Adrenal gland (tissue), 19 donors: Measurements from ENCODE around the gene CLMP. TPM values are rescaled to one million over a fixed set of nuclear protein-coding genes. Genes with fewer than 3 reads are reported as not detected.
A peak's percentile ranks its signal among the peaks of the same experiment; 100 is the strongest.

Experiments used
- DNase-seq, 7 donors: peaks; one replicate each; pipeline ENCODE4 v3.0.0-alpha.2; 2019 to 2020
- H3K27ac ChIP-seq, 5 donors: fragments of 200-600 bp; sonication (generic) in 4 of 5; 1 replicate in 3 of 5; 2 replicates in 2 of 5; pipeline versions ENCODE4 v1.5.1 to v1.8.0; 2016 to 2020; ENCODE audit warnings: mild to moderate bottlenecking in 1 of 5
- H3K27me3 ChIP-seq: fragments of 200-600 bp; 2 replicates; pipeline ENCODE4 v1.8.0; 2021
- H3K36me3 ChIP-seq, 2 donors: fragments of 200-600 bp; replicated peaks in 1 of 2; 1 replicate in 1 of 2; 2 replicates in 1 of 2; pipeline versions ENCODE4 v1.5.1 to v1.8.0; 2018 to 2022
- H3K4me1 ChIP-seq, 2 donors: fragments of 200-600 bp; replicated peaks in 1 of 2; 1 replicate in 1 of 2; 2 replicates in 1 of 2; pipeline versions ENCODE4 v1.5.1 to v1.8.0; 2018 to 2021
- H3K4me3 ChIP-seq, 4 donors: fragments of 200-600 bp; sonication (generic) in 3 of 4; one replicate each; pipeline ENCODE4 v1.5.1; 2016 to 2018
- H3K9me3 ChIP-seq, 3 donors: fragments of 200-600 bp; sonication (generic) in 1 of 3; replicated peaks in 1 of 3; 1 replicate in 2 of 3; 2 replicates in 1 of 3; pipeline versions ENCODE4 v1.5.1 to v1.8.0; 2016 to 2021
- CTCF ChIP-seq, 6 experiments: fragments of 450-650 bp in 4 of 6; fragments of 200-600 bp in 2 of 6; sonication (generic) in 1 of 6; IDR thresholded peaks; 1 replicate in 5 of 6; 2 replicates in 1 of 6; pipeline versions ENCODE4 v1.5.1 to v1.8.0; 2016 to 2021; ENCODE audit warnings: antibody characterized with exemption in 6 of 6, mild to moderate bottlenecking in 2 of 6, moderate library complexity in 1 of 6
- POLR2A ChIP-seq, 2 donors: fragments of 450-650 bp; IDR thresholded peaks; one replicate each; pipeline ENCODE4 v1.6.1; 2017; ENCODE audit warnings: antibody characterized with exemption in 2 of 2, mild to moderate bottlenecking in 2 of 2, moderate library complexity in 1 of 2
- WGBS, 4 donors: extraction: QIAGEN DNeasy Blood & Tissue Kit in 2 of 4; methylation state at CpG; one replicate each; pipeline versions ENCODE4 v1.1.5 to v1.1.7; 2013 to 2017; 5-methylcytosine and 5-hydroxymethylcytosine counted together
- intact Hi-C, 2 donors: fragments of 100-400 bp; cut with DNase I; formaldehyde crosslinking; loops; one replicate each; pipeline versions ENCODE4 v1.14.1 to v1.15.0; 2022 to 2023
- long read RNA-seq, 10 donors: library from polyadenylated mRNA in 3 of 10; unstranded in 2 of 10; stranded (forward) in 1 of 10; transcript quantifications; one replicate each; pipeline ENCODE4 v2.0.0 and lab custom pipeline, GENCODE V29; 2021 to 2026
- polyA plus RNA-seq, 3 donors: library from polyadenylated mRNA; stranded (reverse); fragments of 200-250 nt in 2 of 3; fragments of 350-450 nt in 1 of 3; fragmentation: Illumina TruSeq in 1 of 3; extraction: RNeasy Lipid Tissue Mini Kit (QIAGEN cat#74804) in 1 of 3; gene quantifications; one replicate each; pipeline ENCODE4 v1.2.3, GENCODE V29; 2013 to 2014
- total RNA-seq, 9 donors: library from RNA; depleted of rRNA in 4 of 9; stranded (reverse); fragments of >200 nt in 4 of 9; fragments of 120-200 nt in 1 of 9; fragmentation: NEBNext Ultra II Directional in 1 of 9; extraction: Animal tissue kit (Norgen Biotek cat#: 25700) in 1 of 9; gene quantifications; one replicate each; pipeline versions ENCODE4 v1.1.0 to v1.2.4, GENCODE V29; 2013 to 2023
- donor health status: healthy with polysubstance abuse.
- donor health status: Bipolar disorder and iron deficiency.
- donor health status: DM: yes; HTN: yes; CAD: no.
- donor health status: DM: no; HTN: no; CAD: no.
- donor health status: DM: no; HTN: no; CAD: no.
- donor health status: DM: yes; HTN: yes; CAD: no.

Gene CLMP, protein sequence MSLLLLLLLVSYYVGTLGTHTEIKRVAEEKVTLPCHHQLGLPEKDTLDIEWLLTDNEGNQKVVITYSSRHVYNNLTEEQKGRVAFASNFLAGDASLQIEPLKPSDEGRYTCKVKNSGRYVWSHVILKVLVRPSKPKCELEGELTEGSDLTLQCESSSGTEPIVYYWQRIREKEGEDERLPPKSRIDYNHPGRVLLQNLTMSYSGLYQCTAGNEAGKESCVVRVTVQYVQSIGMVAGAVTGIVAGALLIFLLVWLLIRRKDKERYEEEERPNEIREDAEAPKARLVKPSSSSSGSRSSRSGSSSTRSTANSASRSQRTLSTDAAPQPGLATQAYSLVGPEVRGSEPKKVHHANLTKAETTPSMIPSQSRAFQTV
- total RNA-seq (10 to 100 TPM in 8 of 9 donors, 1 to 10 TPM in 1; 3.8 to 26.3 (median 20.8) TPM), polyA plus RNA-seq (10 to 100 TPM in 1 of 3 donors, 1 to 10 TPM in 2; 5.1 to 36.6 (median 5.3) TPM)
- long read RNA-seq, donor 1: 0 reads
- long read RNA-seq, donor 2, full-length matches to known transcripts: 1 of 1 reads
- long read RNA-seq, donor 2, partial matches to known transcripts: 0 of 1 reads
- long read RNA-seq, donor 2, other reads (novel, unspliced or antisense): 0 of 1 reads
- long read RNA-seq, donor 3, full-length matches to known transcripts: 1 of 1 reads
- long read RNA-seq, donor 3, partial matches to known transcripts: 0 of 1 reads
- long read RNA-seq, donor 3, other reads (novel, unspliced or antisense): 0 of 1 reads
- long read RNA-seq, donor 4: 0 reads
- long read RNA-seq, donor 5, full-length matches to known transcripts: 8 of 10 reads
- long read RNA-seq, donor 5, partial matches to known transcripts: 0 of 10 reads
- long read RNA-seq, donor 5, other reads (novel, unspliced or antisense): 2 of 10 reads
- long read RNA-seq, donor 6: 0 reads
- long read RNA-seq, donor 7, full-length matches to known transcripts: 1 of 1 reads
- long read RNA-seq, donor 7, partial matches to known transcripts: 0 of 1 reads
- long read RNA-seq, donor 7, other reads (novel, unspliced or antisense): 0 of 1 reads
- long read RNA-seq, donor 8, full-length matches to known transcripts: 2 of 2 reads
- long read RNA-seq, donor 8, partial matches to known transcripts: 0 of 2 reads
- long read RNA-seq, donor 8, other reads (novel, unspliced or antisense): 0 of 2 reads
- long read RNA-seq, donor 9: 0 reads
- long read RNA-seq, donor 10, full-length matches to known transcripts: 1 of 1 reads
- long read RNA-seq, donor 10, partial matches to known transcripts: 0 of 1 reads
- long read RNA-seq, donor 10, other reads (novel, unspliced or antisense): 0 of 1 reads

DNA sequence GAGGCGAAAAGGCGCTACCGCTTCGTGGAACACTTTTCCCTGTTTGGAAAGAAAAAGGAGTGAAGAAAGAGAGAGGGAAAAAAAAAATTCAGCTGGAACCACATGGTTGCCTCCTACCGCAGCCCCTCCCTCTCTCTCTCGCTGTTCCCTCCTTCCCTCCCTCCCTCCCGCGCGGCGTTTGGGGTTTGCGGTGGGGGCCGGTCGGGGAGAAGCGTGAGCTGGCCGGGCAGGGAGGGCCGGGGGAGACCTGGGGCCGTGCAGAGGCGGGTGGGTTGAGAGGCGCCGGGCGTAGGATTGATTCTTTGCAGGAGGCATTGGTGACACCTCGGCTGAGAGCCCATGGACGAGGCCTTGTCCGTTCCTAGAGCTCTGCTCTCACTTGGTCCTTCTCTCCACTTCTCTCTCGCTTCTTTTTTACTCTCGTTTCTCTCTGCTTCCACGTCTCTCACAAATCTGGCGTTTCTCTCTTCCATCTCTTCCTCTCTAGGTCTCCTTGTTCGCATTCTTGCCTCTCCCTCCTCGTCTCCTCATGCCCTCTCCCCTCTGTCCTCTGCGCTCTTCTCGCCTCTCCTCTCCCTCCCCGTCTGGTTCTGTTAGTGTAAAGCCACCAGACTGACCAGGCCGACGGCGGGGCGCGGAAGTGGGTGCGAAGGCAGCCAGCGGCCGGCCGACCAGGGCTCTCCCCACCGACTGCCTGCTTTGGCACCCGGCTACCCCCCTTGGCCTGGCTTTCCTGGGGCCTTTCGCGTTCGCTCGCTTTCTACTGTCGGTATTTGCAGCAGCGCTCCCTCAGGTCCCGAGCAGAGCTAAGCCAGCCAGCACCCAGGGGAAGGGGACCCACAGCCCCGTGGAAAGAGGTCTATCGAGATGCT, at the start of gene CLMP:
Gene CLMP, minus strand, starts transcription at position 61 of the 872 bp plus-strand sequence. CDS start 308 bp downstream, outside the sequence.
- H3K4me3 ChIP-seq: peak within 1 kb of the TSS in 2 of 4 donors; percentile 39 to 75
- H3K27ac ChIP-seq: peak within 1 kb of the TSS in 3 of 5 donors; percentile 45 to 81 (median 56)
- H3K9me3 ChIP-seq: no peaks in the 10 kb centered on the region
- no peak for TF ChIP-seq CTCF (IDR thresholded peaks at IDR 0.05)
- no peak for TF ChIP-seq POLR2A (IDR thresholded peaks at IDR 0.05)
- DNase-seq: peak; percentile 34 to 70 (median 52)
- peaks cover 10 to 13% of the 10 kb centered on the region in 2 donors for H3K4me1 ChIP-seq
- H3K36me3 ChIP-seq: no peaks in the 10 kb centered on the region
- 16 to 29% (median 23%) methylated on average over 44 to 53 of the region's 53 CpGs for whole genome bisulfite sequencing, 4 donors
- H3K27me3 ChIP-seq: no peaks in the 10 kb centered on the region
- intact Hi-C loops: no loop called here

DNA sequence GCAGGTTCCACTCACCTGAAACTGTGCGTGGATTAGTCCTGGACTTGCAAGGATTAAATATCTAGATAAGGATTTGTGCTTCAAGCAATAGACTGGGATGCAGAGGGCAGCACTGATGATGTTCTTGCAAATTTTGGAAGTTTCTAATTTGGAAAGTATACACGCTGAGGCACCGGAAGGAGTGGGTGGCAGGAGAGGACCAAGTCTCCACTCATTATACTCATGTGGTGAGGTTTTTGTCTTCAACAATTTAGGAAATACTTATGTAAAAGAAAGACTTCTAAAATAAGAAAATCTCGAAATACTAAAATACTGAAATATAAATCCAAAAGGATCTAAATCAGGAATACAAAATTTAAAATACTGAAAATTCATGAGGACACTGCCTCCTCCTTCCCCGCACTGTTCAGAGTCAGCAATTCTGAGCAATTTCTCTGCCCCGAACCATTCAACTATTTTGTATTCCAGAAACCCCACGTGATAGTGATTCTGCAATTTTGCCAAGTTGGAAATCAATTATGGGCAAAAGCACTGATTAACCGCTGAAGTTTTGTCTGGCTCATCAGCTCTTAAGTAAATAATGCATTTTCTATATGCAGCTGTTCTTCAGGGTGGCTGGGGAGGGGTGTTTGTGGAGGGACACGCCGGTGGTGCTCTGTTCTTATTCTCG, 47.0 kb upstream of the CLMP start:
- no peak overlapping the region for H3K27ac ChIP-seq
- H3K27me3 ChIP-seq: no peaks in the 10 kb centered on the region
- DNase-seq: no peak
- no peaks in the 10 kb centered on the region for H3K9me3 ChIP-seq
- H3K4me3 ChIP-seq: no peak overlapping the region
- no peak for TF ChIP-seq CTCF (IDR thresholded peaks at IDR 0.05)
- no peaks in the 10 kb centered on the region for H3K36me3 ChIP-seq
- peaks cover 0 to 1% of the 10 kb centered on the region in 2 donors for H3K4me1 ChIP-seq
- WGBS, 4 donors: 76 to 84% (median 81%) methylated on average over 11 of the region's 11 CpGs
- intact Hi-C loops: loop anchor here in 1 of 2 donors (10.0 kb wide), 1 partner anchor 77 kb away; no protein-coding TSS in a partner anchor

- H3K4me1 ChIP-seq: no peaks in the 10 kb centered on the region
- no peaks in the 10 kb centered on the region for H3K36me3 ChIP-seq
- no peak overlapping the region for H3K4me3 ChIP-seq
- TF ChIP-seq CTCF (IDR thresholded peaks at IDR 0.05) (no peak), POLR2A (IDR thresholded peaks at IDR 0.05) (no peak)
- intact Hi-C loops: loop anchor here in 1 of 2 donors (10.0 kb wide), 1 partner anchor 76 kb away; no protein-coding TSS in a partner anchor
- no peak overlapping the region for H3K27ac ChIP-seq
- DNase-seq: no peak
- no peaks in the 10 kb centered on the region for H3K27me3 ChIP-seq
- H3K9me3 ChIP-seq: no peaks in the 10 kb centered on the region
- 79 to 89% (median 87%) methylated on average over 1 of the region's 1 CpG for WGBS, 4 donors
These were observed 46.2 kb upstream of the CLMP start for GRCh38 chr11:123241294-123241693.
